ENCODE results near the gene FAM209B. TPM values are rescaled to one million over a fixed set of nuclear protein-coding genes. Genes with fewer than 3 reads are reported as not detected.
"Not testable (repeated sequence)": the region's sequence is repeated elsewhere in the genome, so short reads cannot be mapped to it uniquely, and the experiment has no call there.

Gene FAM209B
- total and polyA plus RNA-seq, 5 donors, result 0.59 to 0.84 TPM; not detected in 3

GRCh38 chr20:56540415-56540814 lies 7.4 kb downstream of the FAM209B start:
- Histone ChIP-seq H3K4me1 (ENCODE audit: control insufficient read depth, insufficient read depth, low read length) (no peaks in the 10 kb centered on the region), H3K4me3 (ENCODE audit: low read length) (no peak overlapping the region), H3K27ac (ENCODE audit: low read length) (no peak overlapping the region), H3K27me3 (ENCODE audit: control insufficient read depth, insufficient read depth) (no peaks in the 10 kb centered on the region), H3K9me3 (ENCODE audit: control insufficient read depth, low read length) (no peaks in the 10 kb centered on the region)
- DNase-seq (no peak), ATAC-seq (no peak)
- WGBS, result 78% methylated on average over 6 of the region's 6 CpGs
- intact Hi-C loops (cut with DNase I), result loop anchor here in 1 of 4 donors (10.0 kb wide), 1 partner anchor 804 kb away; no protein-coding TSS in a partner anchor

GRCh38 chr20:56542489-56543030 lies 9.5 kb downstream of the FAM209B start:
- Histone ChIP-seq H3K4me1 (ENCODE audit: control insufficient read depth, insufficient read depth, low read length) (no peaks in the 10 kb centered on the region), H3K9me3 (ENCODE audit: control insufficient read depth, low read length) (no peaks in the 10 kb centered on the region), H3K27ac (ENCODE audit: low read length) (no peak overlapping the region), H3K27me3 (ENCODE audit: control insufficient read depth, insufficient read depth) (no peaks in the 10 kb centered on the region), H3K4me3 (ENCODE audit: low read length) (no peak overlapping the region)
- intact Hi-C loops (cut with DNase I), result loop anchor here in 1 of 4 donors (10.0 kb wide), 1 partner anchor 802 kb away; no protein-coding TSS in a partner anchor
- ATAC-seq (no peak), DNase-seq (no peak)
- WGBS, result 59% methylated on average over 9 of the region's 9 CpGs

GRCh38 chr20:56551571-56551970 lies 18.5 kb downstream of the FAM209B start:
- Histone ChIP-seq H3K4me3 (ENCODE audit: low read length) (no peak overlapping the region), H3K9me3 (ENCODE audit: control insufficient read depth, low read length) (no peaks in the 10 kb centered on the region), H3K27ac (ENCODE audit: low read length) (no peak overlapping the region), H3K4me1 (ENCODE audit: control insufficient read depth, insufficient read depth, low read length) (no peaks in the 10 kb centered on the region), H3K27me3 (ENCODE audit: control insufficient read depth, insufficient read depth) (no peaks in the 10 kb centered on the region)
- ATAC-seq, result no peak
- intact Hi-C loops (cut with DNase I), result loop anchor here in 2 of 4 donors (10.0 kb wide), 3 partner anchors 423 to 793 kb away; no protein-coding TSS in a partner anchor
- no peak for DNase-seq
- WGBS, result 91% methylated on average over 8 of the region's 8 CpGs

- H3K4me1 ChIP-seq (ENCODE audit: control insufficient read depth, insufficient read depth, low read length), result no peaks in the 10 kb centered on the region
- H3K9me3 ChIP-seq (ENCODE audit: control insufficient read depth, low read length), result no peaks in the 10 kb centered on the region
- WGBS, result 68% methylated on average over 8 of the region's 8 CpGs
- H3K27ac ChIP-seq (ENCODE audit: low read length), result no peak overlapping the region
- intact Hi-C loops (cut with DNase I), result loop anchor here in 2 of 4 donors (10.0 kb wide), 3 partner anchors 422 to 792 kb away; no protein-coding TSS in a partner anchor
- H3K4me3 ChIP-seq (ENCODE audit: low read length), result no peak overlapping the region
- ATAC-seq (no peak), DNase-seq (no peak)
- no peaks in the 10 kb centered on the region for H3K27me3 ChIP-seq (ENCODE audit: control insufficient read depth, insufficient read depth)
These were observed 20.0 kb downstream of the FAM209B start for GRCh38 chr20:56552911-56553629.

GRCh38 chr20:56554869-56555268 lies 21.8 kb downstream of the FAM209B start:
- intact Hi-C loops (cut with DNase I), result loop anchor here in 2 of 4 donors (10.0 kb wide), 3 partner anchors 420 to 790 kb away; no protein-coding TSS in a partner anchor
- no peak for DNase-seq
- no peaks in the 10 kb centered on the region for H3K4me1 ChIP-seq (ENCODE audit: control insufficient read depth, insufficient read depth, low read length)
- no peak overlapping the region for H3K27ac ChIP-seq (ENCODE audit: low read length)
- H3K4me3 ChIP-seq (ENCODE audit: low read length), result no peak overlapping the region
- no peaks in the 10 kb centered on the region for H3K9me3 ChIP-seq (ENCODE audit: control insufficient read depth, low read length)
- ATAC-seq, result peak; percentile 80 to 83
- 14% methylated on average over 4 of the region's 4 CpGs for WGBS
- no peaks in the 10 kb centered on the region for H3K27me3 ChIP-seq (ENCODE audit: control insufficient read depth, insufficient read depth)

- H3K9me3 ChIP-seq (ENCODE audit: control insufficient read depth, low read length), result no peaks in the 10 kb centered on the region
- no peak for ATAC-seq
- H3K4me1 ChIP-seq (ENCODE audit: control insufficient read depth, insufficient read depth, low read length), result no peaks in the 10 kb centered on the region
- intact Hi-C loops (cut with DNase I), result loop anchor here in 2 of 4 donors (10.0 kb wide), 3 partner anchors 416 to 786 kb away; no protein-coding TSS in a partner anchor
- DNase-seq, result no peak
- 62% methylated on average over 6 of the region's 6 CpGs for whole genome bisulfite sequencing
- H3K4me3 ChIP-seq (ENCODE audit: low read length), result no peak overlapping the region
- no peak overlapping the region for H3K27ac ChIP-seq (ENCODE audit: low read length)
- no peaks in the 10 kb centered on the region for H3K27me3 ChIP-seq (ENCODE audit: control insufficient read depth, insufficient read depth)
These were observed 25.9 kb downstream of the FAM209B start for GRCh38 chr20:56558968-56559367.

- H3K9me3 ChIP-seq (ENCODE audit: control insufficient read depth, low read length); H3K27ac ChIP-seq (ENCODE audit: low read length); H3K4me3 ChIP-seq (ENCODE audit: low read length); H3K27me3 ChIP-seq (ENCODE audit: control insufficient read depth, insufficient read depth); H3K4me1 ChIP-seq (ENCODE audit: control insufficient read depth, insufficient read depth, low read length); ATAC-seq; DNase-seq; intact Hi-C loops (cut with DNase I): not testable (repeated sequence)
- 94% methylated on average over 6 of the region's 6 CpGs for WGBS
These were observed 31.5 kb downstream of the FAM209B start for GRCh38 chr20:56564526-56564925.

GRCh38 chr20:56565511-56565910 lies 32.5 kb downstream of the FAM209B start:
- Histone ChIP-seq H3K27ac (ENCODE audit: low read length) (no peak overlapping the region), H3K9me3 (ENCODE audit: control insufficient read depth, low read length) (no peaks in the 10 kb centered on the region), H3K4me1 (ENCODE audit: control insufficient read depth, insufficient read depth, low read length) (no peaks in the 10 kb centered on the region), H3K4me3 (ENCODE audit: low read length) (no peak overlapping the region), H3K27me3 (ENCODE audit: control insufficient read depth, insufficient read depth) (no peaks in the 10 kb centered on the region)
- intact Hi-C loops (cut with DNase I), result no loop called here
- DNase-seq, result no peak
- WGBS, result 71% methylated on average over 4 of the region's 4 CpGs
- ATAC-seq, result no peak

- intact Hi-C loops (cut with DNase I), result no loop called here
- no peak for ATAC-seq
- DNase-seq, result no peak
- no peaks in the 10 kb centered on the region for H3K4me1 ChIP-seq (ENCODE audit: control insufficient read depth, insufficient read depth, low read length)
- H3K27ac ChIP-seq (ENCODE audit: low read length), result no peak overlapping the region
- H3K9me3 ChIP-seq (ENCODE audit: control insufficient read depth, low read length), result no peaks in the 10 kb centered on the region
- 56% methylated on average over 3 of the region's 3 CpGs for WGBS
- no peaks in the 10 kb centered on the region for H3K27me3 ChIP-seq (ENCODE audit: control insufficient read depth, insufficient read depth)
- H3K4me3 ChIP-seq (ENCODE audit: low read length), result no peak overlapping the region
These were observed 33.6 kb downstream of the FAM209B start for GRCh38 chr20:56566621-56567020.

GRCh38 chr20:56570832-56571231 lies 37.8 kb downstream of the FAM209B start:
- no peak overlapping the region for H3K4me3 ChIP-seq (ENCODE audit: low read length)
- intact Hi-C loops (cut with DNase I), result no loop called here
- H3K4me1 ChIP-seq (ENCODE audit: control insufficient read depth, insufficient read depth, low read length), result no peaks in the 10 kb centered on the region
- H3K27me3 ChIP-seq (ENCODE audit: control insufficient read depth, insufficient read depth), result no peaks in the 10 kb centered on the region
- H3K9me3 ChIP-seq (ENCODE audit: control insufficient read depth, low read length), result no peaks in the 10 kb centered on the region
- no peak overlapping the region for H3K27ac ChIP-seq (ENCODE audit: low read length)
- 0% methylated on average over 2 of the region's 2 CpGs for WGBS
- DNase-seq, result no peak
- no peak for ATAC-seq

- intact Hi-C loops (cut with DNase I), result no loop called here
- Histone ChIP-seq H3K27me3 (ENCODE audit: control insufficient read depth, insufficient read depth) (no peaks in the 10 kb centered on the region), H3K4me3 (ENCODE audit: low read length) (no peak overlapping the region), H3K9me3 (ENCODE audit: control insufficient read depth, low read length) (no peaks in the 10 kb centered on the region), H3K4me1 (ENCODE audit: control insufficient read depth, insufficient read depth, low read length) (no peaks in the 10 kb centered on the region), H3K27ac (ENCODE audit: low read length) (no peak overlapping the region)
- ATAC-seq (no peak), DNase-seq (no peak)
- WGBS, result 88% methylated on average over 4 of the region's 4 CpGs
These were observed 39.1 kb downstream of the FAM209B start for GRCh38 chr20:56572172-56572571.

Measured in right cardiac atrium (tissue), 5 donors.